HL-60 (cell line): ENCODE data around the gene SLC25A29.

Experiments
- DNase-seq, 2 experiments: peaks; one replicate each; pipeline ENCODE4 v3.0.0-alpha.2; 2010 to 2020; ENCODE audit warnings: low read depth in 1 of 2, low spot score in 1 of 2
- H3K27ac ChIP-seq: fragments of 250-450 bp; sonication (Bioruptor Pico); replicated peaks from 2 replicates; pipeline ENCODE4 v1.5.1; 2020; ENCODE audit warnings: mild to moderate bottlenecking, moderate library complexity
- H3K27me3 ChIP-seq: fragments of 250-450 bp; sonication (Bioruptor Pico); 2 replicates; pipeline ENCODE4 v1.5.1; 2021; ENCODE audit warnings: mild to moderate bottlenecking, moderate library complexity; ENCODE audit not compliant: insufficient read depth, poor library complexity, severe bottlenecking
- H3K4me3 ChIP-seq: replicated peaks from 2 replicates; pipeline ENCODE4 v1.5.1; 2011; ENCODE audit warnings: mild to moderate bottlenecking, control low read depth, low read length; ENCODE audit not compliant: insufficient read depth
- CTCF ChIP-seq: IDR thresholded peaks from one replicate; pipeline ENCODE4 v1.5.1; 2011; ENCODE audit warnings: low read length, control low read depth, inconsistent platforms; ENCODE audit not compliant: insufficient read depth
- GABPA ChIP-seq: IDR thresholded peaks from 2 replicates; pipeline ENCODE4 v1.6.1; 2012; ENCODE audit warnings: low read depth
- POLR2AphosphoS5 ChIP-seq: IDR thresholded peaks from 2 replicates; pipeline ENCODE4 v1.6.1; 2012; ENCODE audit warnings: low read depth
- REST ChIP-seq: IDR thresholded peaks from 2 replicates; pipeline ENCODE4 v1.6.1; 2012; ENCODE audit warnings: low read depth; ENCODE audit not compliant: insufficient replicate concordance
- SPI1 ChIP-seq: IDR thresholded peaks from 2 replicates; pipeline ENCODE4 v1.6.1; 2012; ENCODE audit warnings: low read depth, mild to moderate bottlenecking, borderline replicate concordance

SLC25A29 gene

GRCh38 chr14:100256339-100256895, 49.8 kb downstream of the SLC25A29 start:
- TF ChIP-seq SPI1: 0 out of 2 replicates have a peak, but pooled peaks have one; percentile 38
- no peak for TF ChIP-seq POLR2AphosphoS5
- H3K27ac ChIP-seq: no peak overlapping the region
- H3K4me3 ChIP-seq: no peak overlapping the region
- no peaks in the 10 kb centered on the region for H3K27me3 ChIP-seq
- no peak for DNase-seq

GRCh38 chr14:100252684-100253083, 53.6 kb downstream of the SLC25A29 start:
- H3K4me3 ChIP-seq: no peak overlapping the region
- no peaks in the 10 kb centered on the region for H3K27me3 ChIP-seq
- no peak for DNase-seq
- H3K27ac ChIP-seq: no peak overlapping the region
- TF ChIP-seq POLR2AphosphoS5: no peak
- no peak for TF ChIP-seq SPI1
- no peak for TF ChIP-seq REST
- TF ChIP-seq GABPA: no peak
- no peak for TF ChIP-seq CTCF

- TF ChIP-seq REST: no peak
- no peak for TF ChIP-seq SPI1
Measured at GRCh38 chr14:100250732-100251465, 55.3 kb downstream of the SLC25A29 start.

GRCh38 chr14:100246809-100247428, 59.3 kb downstream of the SLC25A29 start:
- peak in 1 of 2 experiments; percentile 58 for DNase-seq
- H3K27ac ChIP-seq: no peak overlapping the region
- TF ChIP-seq CTCF (peak; percentile 17), SPI1 (no peak)

More at GRCh38 chr14:100250732-100251465, 55.3 kb downstream of the SLC25A29 start:
- no peak overlapping the region for H3K27ac ChIP-seq
- no peak for DNase-seq
- no peak overlapping the region for H3K4me3 ChIP-seq
- H3K27me3 ChIP-seq: no peaks in the 10 kb centered on the region

More at GRCh38 chr14:100246809-100247428, 59.3 kb downstream of the SLC25A29 start:
- H3K27me3 ChIP-seq: no peaks in the 10 kb centered on the region
- no peak overlapping the region for H3K4me3 ChIP-seq
